K562 (cell line): ENCODE measurements around the gene BCO2. TPM values are rescaled to one million over a fixed set of nuclear protein-coding genes. Genes with fewer than 3 reads are reported as not detected.
A peak's percentile ranks its signal among the peaks of the same experiment; 100 is the strongest.

Source experiments
- ATAC-seq: fragments of 200-7000 bp; cut with Tn5 transposase; 3 replicates; pipeline ENCODE4 v1.9.1; 2020; ENCODE audit warnings: moderate library complexity
- BruUV-seq: library from RNA; stranded (reverse); fragments of 400-500 nt; replicated peaks from 2 replicates; lab custom pipeline; 2021; lab: Mats Ljungman, UMichigan
- CTCF ChIA-PET: fragments of 300-600 bp; formaldehyde crosslinking; extraction: SDS; loops from one replicate; lab custom pipeline; 2021; ENCODE audit warnings: low intra/inter-chr PET ratio; lab: Yijun Ruan, JAX
- POLR2A ChIA-PET: fragments of 300-600, 350-650 bp; sonication (Branson Sonifier 250); formaldehyde crosslinking; extraction: SDS; loops from one replicate; lab custom pipeline; 2021; ENCODE audit warnings: antibody characterized with exemption, inconsistent platforms; lab: Yijun Ruan, JAX
- DNase-seq, 4 experiments: peaks; one replicate each; pipeline versions ENCODE4 v3.0.0 to v3.0.0-alpha.2; 2011 to 2018; ENCODE audit warnings: low spot score in 3 of 4, mixed read lengths in 3 of 4; ENCODE audit errors: extremely low read depth in 1 of 4
- FAIRE-seq: peaks from 2 replicates; lab custom pipeline; 2011; peaks lifted over from hg19 to GRCh38; lab: Jason Lieb, UNC
- H2AFZ ChIP-seq: 2 replicates; pipeline ENCODE4 v1.6.0; 2011; ENCODE audit warnings: low read depth, low read length, control low read depth, inconsistent platforms
- H3K27ac ChIP-seq: fragments of 200-600 bp; 3 replicates; pipeline ENCODE4 v1.8.0; 2011; ENCODE audit warnings: low read depth, mild to moderate bottlenecking, control low read depth, inconsistent platforms, low read length, moderate library complexity, mixed read lengths; ENCODE audit errors: extremely low read depth
- H3K27me3 ChIP-seq, 2 experiments: fragments of 300-600 bp in 1 of 2; 2 replicates in 1 of 2; 3 replicates in 1 of 2; pipeline versions ENCODE4 v1.6.0 to v1.8.0; 2011; ENCODE audit warnings: inconsistent platforms in 2 of 2, low read length in 2 of 2, mild to moderate bottlenecking in 1 of 2, mixed read lengths in 1 of 2, moderate library complexity in 1 of 2; ENCODE audit not compliant: control insufficient read depth in 2 of 2, insufficient read depth in 2 of 2
- H3K36me3 ChIP-seq: fragments of 300-600 bp; 3 replicates; pipeline ENCODE4 v1.8.0; 2011; ENCODE audit warnings: mild to moderate bottlenecking, low read length, inconsistent platforms; ENCODE audit not compliant: control insufficient read depth, insufficient read depth
- H3K4me1 ChIP-seq, 2 experiments: fragments of 200-600 bp in 1 of 2; replicated peaks in 1 of 2; 2 replicates in 1 of 2; 3 replicates in 1 of 2; pipeline versions ENCODE4 v1.5.1 to v1.8.0; 2011; ENCODE audit warnings: inconsistent platforms in 2 of 2, low read length in 2 of 2, mild to moderate bottlenecking in 1 of 2, mixed read lengths in 1 of 2, moderate library complexity in 1 of 2; ENCODE audit not compliant: control insufficient read depth in 2 of 2, insufficient read depth in 2 of 2
- H3K4me2 ChIP-seq: 2 replicates; pipeline ENCODE4 v1.6.1; 2011; ENCODE audit warnings: low read length, control low read depth, inconsistent platforms, mixed read lengths; ENCODE audit not compliant: insufficient read depth
- H3K4me3 ChIP-seq: fragments of 200-600 bp; sonication (generic), shearing (Covaris generic); 2 replicates; pipeline ENCODE4 v1.5.1; 2016; ENCODE audit warnings: control low read depth, inconsistent platforms
- H3K79me2 ChIP-seq: fragments of 200-600 bp; 3 replicates; pipeline ENCODE4 v1.8.0; 2011; ENCODE audit warnings: low read length, inconsistent platforms; ENCODE audit not compliant: control insufficient read depth, insufficient read depth
- H3K9ac ChIP-seq, 2 experiments: 2 replicates each; pipeline versions ENCODE4 v1.6.0 to v1.6.1; 2011; ENCODE audit warnings: low read depth in 2 of 2, low read length in 2 of 2, control low read depth in 1 of 2, inconsistent platforms in 1 of 2, mild to moderate bottlenecking in 1 of 2, mixed read lengths in 1 of 2; ENCODE audit not compliant: insufficient read depth in 1 of 2
- H3K9me1 ChIP-seq: one replicate; pipeline ENCODE4 v1.6.0; 2011; ENCODE audit warnings: inconsistent platforms, mild to moderate bottlenecking, low read length, moderate library complexity; ENCODE audit not compliant: control insufficient read depth, insufficient read depth
- H3K9me3 ChIP-seq: replicated peaks from 2 replicates; pipeline ENCODE4 v1.5.1; 2011; ENCODE audit warnings: low read depth, low read length, inconsistent platforms; ENCODE audit not compliant: control insufficient read depth, insufficient read depth
- H4K20me1 ChIP-seq: replicated peaks from 2 replicates; pipeline ENCODE4 v1.6.1; 2011; ENCODE audit warnings: low read length, inconsistent platforms, mixed read lengths; ENCODE audit not compliant: control insufficient read depth, insufficient read depth
- CEBPB ChIP-seq: fragments of 450-650 bp; IDR thresholded peaks from 2 replicates; pipeline ENCODE4 v1.6.1; 2016; ENCODE audit warnings: missing genetic modification characterization, missing compliant biosample characterization
- CEBPG ChIP-seq, 3 experiments: fragments of 200-800 bp in 1 of 3; sonication (Bioruptor generic) in 1 of 3; sonication (generic) in 1 of 3; formaldehyde crosslinking in 1 of 3; IDR thresholded peaks in 2 of 3; conservative IDR thresholded peaks in 1 of 3; 2 replicates each; pipeline versions ENCODE4 v1.6.1 to v1.8.0; 2016 to 2022; ENCODE audit warnings: missing compliant biosample characterization in 2 of 3, missing genetic modification characterization in 2 of 3, mild to moderate bottlenecking in 1 of 3, missing genetic modification reagents in 1 of 3
- ESRRA ChIP-seq: fragments of 450-650 bp; IDR thresholded peaks from 2 replicates; pipeline ENCODE4 v1.6.1; 2014; ENCODE audit warnings: low read depth, mild to moderate bottlenecking, moderate library complexity, borderline replicate concordance
- MEIS2 ChIP-seq: fragments of 450-650 bp; IDR thresholded peaks from 2 replicates; pipeline ENCODE4 v1.6.1; 2014; ENCODE audit warnings: mild to moderate bottlenecking; ENCODE audit not compliant: partially characterized antibody
- NR2C1 ChIP-seq, 2 experiments: fragments of 450-650 bp; IDR thresholded peaks; 2 replicates each; pipeline ENCODE4 v1.6.1; 2017; ENCODE audit warnings: mild to moderate bottlenecking in 2 of 2, antibody characterized with exemption in 1 of 2, inconsistent platforms in 1 of 2, missing compliant biosample characterization in 1 of 2, missing genetic modification characterization in 1 of 2
- PHB2 ChIP-seq: fragments of 450-650 bp; IDR thresholded peaks from 2 replicates; pipeline ENCODE4 v1.6.1; 2017; ENCODE audit warnings: low read depth
- ZFP1 ChIP-seq: fragments of 450-650 bp; formaldehyde crosslinking; IDR thresholded peaks from 2 replicates; pipeline ENCODE4 v1.4.0; 2020; ENCODE audit warnings: mild to moderate bottlenecking, mixed read lengths
- ZNF253 ChIP-seq: fragments of 250-450 bp; sonication (Bioruptor Pico); conservative IDR thresholded peaks from 2 replicates; pipeline ENCODE4 v1.6.1; 2021; ENCODE audit warnings: mild to moderate bottlenecking
- ZZZ3 ChIP-seq: fragments of 450-650 bp; IDR thresholded peaks from 2 replicates; pipeline ENCODE4 v1.6.1; 2016; ENCODE audit warnings: antibody characterized with exemption, mild to moderate bottlenecking, moderate library complexity
- WGBS: fragments of 100-300 bp; shearing (Covaris generic); methylation state at CpG from one replicate; pipeline ENCODE4 v1.1.6; 2016; ENCODE audit warnings: low coverage, mixed read lengths; ENCODE audit not compliant: insufficient coverage; ENCODE audit errors: missing lambda C conversion rate; 5-methylcytosine and 5-hydroxymethylcytosine counted together
- in situ Hi-C: fragments of 300-500 bp; cut with MboI; formaldehyde crosslinking; loops from 4 replicates; pipeline ENCODE4 v1.15.0; 2018; ENCODE audit warnings: inconsistent platforms, mixed read lengths
- intact Hi-C: fragments of 100-400 bp; cut with micrococcal nuclease; formaldehyde crosslinking; loops from 2 replicates; pipeline ENCODE4 v1.14.2; 2022
- polyA plus RNA-seq, 8 experiments: library from polyadenylated mRNA; depleted of rRNA in 4 of 8; stranded (reverse) in 5 of 8; unstranded in 3 of 8; fragments of >200 nt; fragmentation: Nextera tagmentation in 2 of 8; fragmentation: Illumina TruSeq in 1 of 8; extraction: Ambion mirVana in 2 of 8; extraction: Trizol in 1 of 8; gene quantifications; 2 replicates each; pipeline versions ENCODE4 v1.2.1 to v1.2.3, GENCODE V29; 2011 to 2014; ENCODE audit warnings: inconsistent platforms in 1 of 8, missing spikeins in 1 of 8
- total RNA-seq, 7 experiments: library from RNA; depleted of rRNA in 6 of 7; stranded (reverse); fragments of >200 nt in 6 of 7; fragmentation: Illumina TruSeq in 2 of 7; extraction: Trizol in 2 of 7; gene quantifications; 2 replicates each; pipeline versions ENCODE4 v1.2.1 to v1.2.3, GENCODE V29; 2011 to 2021; ENCODE audit warnings: low replicate concordance in 1 of 7

BCO2 gene
- total and polyA plus RNA-seq, 9 of the 15 experiments (the other 6 are each of a cell fraction or from before 2014, with no cell fraction given): 0.21 to 1.0 (median 0.47) TPM; not detected in 1

- BruUV-seq: no TSS peak
- H2AFZ ChIP-seq: peak overlapping the region; percentile 30
- H3K79me2 ChIP-seq: no peaks in the 10 kb centered on the region
- ATAC-seq (no peak), FAIRE-seq (no peak), DNase-seq (no peak)
- H3K4me1 ChIP-seq: peaks cover 0 to 12% of the 10 kb centered on the region in 2 experiments; a peak in 3 of 5 replicates
- ChIA-PET CTCF (interaction anchor here (0.7 kb wide), 1 partner anchor 15 kb away, joined by 3 read pairs; no protein-coding TSS in a partner anchor), POLR2A (interaction anchor here (1.0 kb wide), 1 partner anchor 22 kb away, joined by 3 read pairs; no protein-coding TSS in a partner anchor)
- H3K27ac ChIP-seq: no peak overlapping the region
- no peaks in the 10 kb centered on the region for H3K9me1 ChIP-seq
- no peaks in the 10 kb centered on the region for H4K20me1 ChIP-seq
- H3K4me2 ChIP-seq: no peak overlapping the region
- no peak for TF ChIP-seq PHB2
- in situ Hi-C loops (no loop called here), intact Hi-C loops (no loop called here)
- no peak overlapping the region for H3K4me3 ChIP-seq
- no peaks in the 10 kb centered on the region; a peak in 1 of 5 replicates for H3K27me3 ChIP-seq
- no peaks in the 10 kb centered on the region for H3K36me3 ChIP-seq
- no peak overlapping the region for H3K9ac ChIP-seq
- 43% methylated on average over 3 of the region's 3 CpGs for WGBS
- H3K9me3 ChIP-seq: no peaks in the 10 kb centered on the region
Measured at GRCh38 chr11:112266410-112266778, 91.1 kb downstream of the BCO2 start.

DNA sequence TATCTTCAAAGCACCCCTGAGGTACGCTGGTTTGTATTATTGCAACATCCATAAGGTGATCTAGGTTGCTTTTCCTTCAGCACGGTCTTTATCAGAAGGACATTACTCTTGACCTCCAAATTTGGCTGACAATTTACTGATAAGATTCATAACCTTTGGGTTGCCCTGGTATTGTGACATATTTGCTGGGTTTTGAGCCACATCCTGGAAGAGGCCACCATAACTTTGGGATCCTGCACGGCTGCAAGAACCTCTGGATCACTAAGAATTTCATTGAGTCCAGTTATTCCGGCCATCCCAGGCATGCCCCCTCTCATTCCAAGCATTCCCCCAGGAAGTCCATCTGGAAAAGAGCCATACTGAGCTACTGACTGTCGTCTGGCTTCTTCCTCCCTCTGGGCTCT is 91.9 kb downstream of the BCO2 start:
- intact Hi-C loops: no loop called here
- no TSS peak for BruUV-seq

More for the DNA sequence above, 91.9 kb downstream of the BCO2 start:
- H3K79me2 ChIP-seq: no peaks in the 10 kb centered on the region
- 6% methylated on average over 5 of the region's 5 CpGs for WGBS
- no peak overlapping the region for H2AFZ ChIP-seq
- H4K20me1 ChIP-seq: no peaks in the 10 kb centered on the region
- FAIRE-seq: no peak
- CTCF ChIA-PET: no interaction called here
- no peaks in the 10 kb centered on the region for H3K9me1 ChIP-seq
- TF ChIP-seq CEBPG (CRISPR knock-in tag; IDR thresholded peaks at IDR 0.05) (no peak), CEBPG (tag; conservative IDR thresholded peaks at IDR 0.05 in 1 of 2, IDR thresholded peaks at IDR 0.05 in 1 of 2) (peak; percentile 75 to 81), ZFP1 (CRISPR knock-in tag) (no peak), ZZZ3 (no peak), ZNF253 (CRISPR knock-in tag) (no peak), MEIS2 (peak; percentile 44), ESRRA (peak; percentile 54; the same call in 1 of the 2 replicates), NR2C1 (IDR thresholded peaks at IDR 0.05) (no peak), NR2C1 (tag; IDR thresholded peaks at IDR 0.05) (peak; percentile 28; the same call in 1 of the 2 replicates), CEBPB (peak; percentile 89)
- POLR2A ChIA-PET: interaction anchor here (1.7 kb wide), 1 partner anchor 9 kb away, joined by 4 read pairs; no protein-coding TSS in a partner anchor
- no peak overlapping the region for H3K9ac ChIP-seq
- H3K36me3 ChIP-seq: no peaks in the 10 kb centered on the region
- no peak overlapping the region for H3K4me3 ChIP-seq
- no peak for ATAC-seq
- in situ Hi-C loops: no loop called here
- no peak overlapping the region for H3K27ac ChIP-seq
- H3K4me2 ChIP-seq: no peak overlapping the region
- peaks cover 0 to 13% of the 10 kb centered on the region in 2 experiments; a peak in 3 of 5 replicates for H3K4me1 ChIP-seq
- DNase-seq: no peak
- no peaks in the 10 kb centered on the region; a peak in 1 of 5 replicates for H3K27me3 ChIP-seq
- no peaks in the 10 kb centered on the region for H3K9me3 ChIP-seq
